AG09319 (cell line): ENCODE data around the gene G3BP1.

Source experiments
- DNase-seq: peaks from one replicate; pipeline ENCODE4 v3.0.0-alpha.2; 2010; ENCODE audit warnings: low read depth; ENCODE audit errors: extremely low read depth
- CTCF ChIP-seq: IDR thresholded peaks from 2 replicates; pipeline ENCODE4 v1.5.1; 2011; ENCODE audit warnings: low read depth, mild to moderate bottlenecking, inconsistent platforms, low read length, moderate library complexity

G3BP1 gene

GRCh38 chr5:151755383-151755782 lies 16.4 kb upstream of the G3BP1 start:
- DNase-seq = no peak
- TF ChIP-seq CTCF = no peak

- DNase-seq = no peak
- no peak for TF ChIP-seq CTCF
Observed at GRCh38 chr5:151757233-151758140, 14.3 kb upstream of the G3BP1 start.

GRCh38 chr5:151758141-151758429 lies 13.7 kb upstream of the G3BP1 start:
- no peak for TF ChIP-seq CTCF
- DNase-seq = no peak

- peak; percentile 67 for DNase-seq
- no peak for TF ChIP-seq CTCF
Observed at GRCh38 chr5:151758430-151759241, 13.1 kb upstream of the G3BP1 start, which contains the start of gene ATOX1. ATOX1 (minus strand) TSS chr5:151758631; CDS start chr5:151758551, 80 bp downstream.

- no peak for TF ChIP-seq CTCF
- DNase-seq = no peak
Observed at GRCh38 chr5:151764801-151765200, 7.0 kb upstream of the G3BP1 start.

- TF ChIP-seq CTCF = no peak
- DNase-seq = no peak
Observed at GRCh38 chr5:151766975-151767374, 4.8 kb upstream of the G3BP1 start.
